Neutrophil (primary cell): ENCODE results near the gene EYS.

Experiments used
- H3K27ac ChIP-seq: fragments of 200-600 bp; sonication (generic); 2 replicates; pipeline ENCODE4 v1.5.1; 2016; ENCODE audit warnings: mild to moderate bottlenecking, moderate library complexity
- H3K27me3 ChIP-seq: fragments of 200-600 bp; sonication (generic); 2 replicates; pipeline ENCODE4 v1.6.0; 2016; ENCODE audit warnings: mild to moderate bottlenecking
- H3K36me3 ChIP-seq: fragments of 200-600 bp; sonication (generic); 2 replicates; pipeline ENCODE4 v1.5.1; 2017
- H3K4me1 ChIP-seq, 2 experiments: fragments of 200-600 bp in 1 of 2; sonication (generic) in 1 of 2; 1 replicate in 1 of 2; 2 replicates in 1 of 2; pipeline versions ENCODE4 v1.5.1 to v1.6.1; 2013 to 2016; ENCODE audit warnings: low read depth in 1 of 2, low read length in 1 of 2, mild to moderate bottlenecking in 1 of 2, moderate library complexity in 1 of 2; ENCODE audit not compliant: control insufficient read depth in 1 of 2, insufficient read depth in 1 of 2
- H3K4me3 ChIP-seq, 2 experiments: fragments of 200-600 bp in 1 of 2; sonication (generic) in 1 of 2; 1 replicate in 1 of 2; 2 replicates in 1 of 2; pipeline ENCODE4 v1.5.1; 2013 to 2016; ENCODE audit warnings: low read depth in 1 of 2, low read length in 1 of 2, mild to moderate bottlenecking in 1 of 2, moderate library complexity in 1 of 2
- H3K9me3 ChIP-seq: fragments of 200-600 bp; sonication (generic); 2 replicates; pipeline ENCODE4 v1.5.1; 2016
- CTCF ChIP-seq: fragments of 200-600 bp; sonication (generic); IDR thresholded peaks from 2 replicates; pipeline ENCODE4 v1.5.1; 2016; ENCODE audit warnings: antibody characterized with exemption

EYS gene

GRCh38 chr6:64926051-64926450, 781.0 kb downstream of the EYS start:
- H3K27me3 ChIP-seq: no peaks in the 10 kb centered on the region
- no peaks in the 10 kb centered on the region for H3K4me1 ChIP-seq
- H3K4me3 ChIP-seq: no peak overlapping the region
- H3K36me3 ChIP-seq: no peaks in the 10 kb centered on the region
- no peaks in the 10 kb centered on the region for H3K9me3 ChIP-seq
- H3K27ac ChIP-seq: no peak overlapping the region
- TF ChIP-seq CTCF: no peak

- Histone ChIP-seq H3K27me3 (no peaks in the 10 kb centered on the region), H3K4me1 (no peaks in the 10 kb centered on the region), H3K4me3 (no peak overlapping the region), H3K36me3 (no peaks in the 10 kb centered on the region), H3K9me3 (no peaks in the 10 kb centered on the region), H3K27ac (no peak overlapping the region)
- TF ChIP-seq CTCF: no peak
Measured at GRCh38 chr6:64920257-64920656, 786.8 kb downstream of the EYS start.

GRCh38 chr6:64914124-64914523, 792.9 kb downstream of the EYS start:
- Histone ChIP-seq H3K36me3 (no peaks in the 10 kb centered on the region), H3K4me1 (no peaks in the 10 kb centered on the region), H3K9me3 (no peaks in the 10 kb centered on the region), H3K27ac (no peak overlapping the region), H3K27me3 (no peaks in the 10 kb centered on the region), H3K4me3 (no peak overlapping the region)
- TF ChIP-seq CTCF: no peak

GRCh38 chr6:64912966-64913365, 794.1 kb downstream of the EYS start:
- H3K4me3 ChIP-seq: no peak overlapping the region
- no peak overlapping the region for H3K27ac ChIP-seq
- no peaks in the 10 kb centered on the region for H3K27me3 ChIP-seq
- H3K36me3 ChIP-seq: no peaks in the 10 kb centered on the region
- TF ChIP-seq CTCF: no peak
- no peaks in the 10 kb centered on the region for H3K9me3 ChIP-seq
- H3K4me1 ChIP-seq: no peaks in the 10 kb centered on the region

GRCh38 chr6:64908104-64908503, 798.9 kb downstream of the EYS start:
- Histone ChIP-seq H3K36me3 (no peaks in the 10 kb centered on the region), H3K27me3 (no peaks in the 10 kb centered on the region), H3K4me3 (no peak overlapping the region), H3K9me3 (no peaks in the 10 kb centered on the region), H3K4me1 (no peaks in the 10 kb centered on the region), H3K27ac (no peak overlapping the region)
- no peak for TF ChIP-seq CTCF

- Histone ChIP-seq H3K27ac (no peak overlapping the region), H3K4me1 (no peaks in the 10 kb centered on the region), H3K9me3 (no peaks in the 10 kb centered on the region), H3K27me3 (no peaks in the 10 kb centered on the region), H3K4me3 (no peak overlapping the region), H3K36me3 (no peaks in the 10 kb centered on the region)
- no peak for TF ChIP-seq CTCF
Measured at GRCh38 chr6:64904616-64905015, 802.4 kb downstream of the EYS start.
